ENCODE measurements around the gene CCDC170.

The CCDC170 gene

GRCh38 chr6:151624900-151625536, 131.2 kb downstream of the CCDC170 start:
- no peak overlapping the region for H3K27ac ChIP-seq (ENCODE audit: insufficient read depth, low read length, poor library complexity, severe bottlenecking)
- peaks cover 3% of the 10 kb centered on the region for H3K27me3 ChIP-seq (replicated peaks; ENCODE audit: control insufficient read depth, insufficient read depth, low read length, poor library complexity, severe bottlenecking)
- DNase-seq = no peak
- no peaks in the 10 kb centered on the region for H3K4me1 ChIP-seq (ENCODE audit: control insufficient read depth, insufficient read depth, low read length, poor library complexity, severe bottlenecking)
- no peak overlapping the region for H3K4me3 ChIP-seq (ENCODE audit: insufficient read depth, low read depth, low read length, poor library complexity, severe bottlenecking)
- H3K36me3 ChIP-seq (ENCODE audit: control insufficient read depth, insufficient read depth, low read length) = no peaks in the 10 kb centered on the region
- H3K9me3 ChIP-seq (ENCODE audit: control insufficient read depth, low read length) = no peaks in the 10 kb centered on the region

GRCh38 chr6:151627689-151628444, 134.1 kb downstream of the CCDC170 start:
- Histone ChIP-seq H3K27ac (ENCODE audit: insufficient read depth, low read length, poor library complexity, severe bottlenecking) (no peak overlapping the region), H3K4me3 (ENCODE audit: insufficient read depth, low read depth, low read length, poor library complexity, severe bottlenecking) (no peak overlapping the region), H3K9me3 (ENCODE audit: control insufficient read depth, low read length) (no peaks in the 10 kb centered on the region), H3K36me3 (ENCODE audit: control insufficient read depth, insufficient read depth, low read length) (no peaks in the 10 kb centered on the region), H3K4me1 (ENCODE audit: control insufficient read depth, insufficient read depth, low read length, poor library complexity, severe bottlenecking) (no peaks in the 10 kb centered on the region), H3K27me3 (replicated peaks; ENCODE audit: control insufficient read depth, insufficient read depth, low read length, poor library complexity, severe bottlenecking) (no peaks in the 10 kb centered on the region)
- no peak for DNase-seq

- no peak for DNase-seq
- Histone ChIP-seq H3K4me3 (ENCODE audit: insufficient read depth, low read depth, low read length, poor library complexity, severe bottlenecking) (no peak overlapping the region), H3K27ac (ENCODE audit: insufficient read depth, low read length, poor library complexity, severe bottlenecking) (no peak overlapping the region), H3K36me3 (ENCODE audit: control insufficient read depth, insufficient read depth, low read length) (no peaks in the 10 kb centered on the region), H3K4me1 (ENCODE audit: control insufficient read depth, insufficient read depth, low read length, poor library complexity, severe bottlenecking) (no peaks in the 10 kb centered on the region), H3K9me3 (ENCODE audit: control insufficient read depth, low read length) (no peaks in the 10 kb centered on the region), H3K27me3 (replicated peaks; ENCODE audit: control insufficient read depth, insufficient read depth, low read length, poor library complexity, severe bottlenecking) (no peaks in the 10 kb centered on the region)
Measured at GRCh38 chr6:151629791-151630190, 136.0 kb downstream of the CCDC170 start.

- H3K9me3 ChIP-seq (ENCODE audit: control insufficient read depth, low read length) = no peaks in the 10 kb centered on the region
- H3K4me3 ChIP-seq (ENCODE audit: insufficient read depth, low read depth, low read length, poor library complexity, severe bottlenecking) = no peak overlapping the region
- no peak for DNase-seq
- no peaks in the 10 kb centered on the region for H3K36me3 ChIP-seq (ENCODE audit: control insufficient read depth, insufficient read depth, low read length)
- H3K27me3 ChIP-seq (replicated peaks; ENCODE audit: control insufficient read depth, insufficient read depth, low read length, poor library complexity, severe bottlenecking) = no peaks in the 10 kb centered on the region
- H3K4me1 ChIP-seq (ENCODE audit: control insufficient read depth, insufficient read depth, low read length, poor library complexity, severe bottlenecking) = no peaks in the 10 kb centered on the region
- no peak overlapping the region for H3K27ac ChIP-seq (ENCODE audit: insufficient read depth, low read length, poor library complexity, severe bottlenecking)
Measured at GRCh38 chr6:151630387-151630786, 136.6 kb downstream of the CCDC170 start.

GRCh38 chr6:151630991-151631655, 137.3 kb downstream of the CCDC170 start:
- Histone ChIP-seq H3K27ac (ENCODE audit: insufficient read depth, low read length, poor library complexity, severe bottlenecking) (no peak overlapping the region), H3K36me3 (ENCODE audit: control insufficient read depth, insufficient read depth, low read length) (no peaks in the 10 kb centered on the region), H3K4me3 (ENCODE audit: insufficient read depth, low read depth, low read length, poor library complexity, severe bottlenecking) (no peak overlapping the region), H3K27me3 (replicated peaks; ENCODE audit: control insufficient read depth, insufficient read depth, low read length, poor library complexity, severe bottlenecking) (no peaks in the 10 kb centered on the region), H3K4me1 (ENCODE audit: control insufficient read depth, insufficient read depth, low read length, poor library complexity, severe bottlenecking) (no peaks in the 10 kb centered on the region), H3K9me3 (ENCODE audit: control insufficient read depth, low read length) (no peaks in the 10 kb centered on the region)
- DNase-seq = no peak

GRCh38 chr6:151632415-151632987, 138.7 kb downstream of the CCDC170 start:
- H3K4me1 ChIP-seq (ENCODE audit: control insufficient read depth, insufficient read depth, low read length, poor library complexity, severe bottlenecking) = no peaks in the 10 kb centered on the region
- no peak for DNase-seq
- H3K27ac ChIP-seq (ENCODE audit: insufficient read depth, low read length, poor library complexity, severe bottlenecking) = no peak overlapping the region
- no peaks in the 10 kb centered on the region for H3K36me3 ChIP-seq (ENCODE audit: control insufficient read depth, insufficient read depth, low read length)
- no peak overlapping the region for H3K4me3 ChIP-seq (ENCODE audit: insufficient read depth, low read depth, low read length, poor library complexity, severe bottlenecking)
- H3K27me3 ChIP-seq (replicated peaks; ENCODE audit: control insufficient read depth, insufficient read depth, low read length, poor library complexity, severe bottlenecking) = no peaks in the 10 kb centered on the region
- no peaks in the 10 kb centered on the region for H3K9me3 ChIP-seq (ENCODE audit: control insufficient read depth, low read length)

GRCh38 chr6:151633526-151634335, 139.9 kb downstream of the CCDC170 start:
- Histone ChIP-seq H3K27me3 (replicated peaks; ENCODE audit: control insufficient read depth, insufficient read depth, low read length, poor library complexity, severe bottlenecking) (no peaks in the 10 kb centered on the region), H3K9me3 (ENCODE audit: control insufficient read depth, low read length) (no peaks in the 10 kb centered on the region), H3K4me1 (ENCODE audit: control insufficient read depth, insufficient read depth, low read length, poor library complexity, severe bottlenecking) (no peaks in the 10 kb centered on the region), H3K27ac (ENCODE audit: insufficient read depth, low read length, poor library complexity, severe bottlenecking) (no peak overlapping the region), H3K4me3 (ENCODE audit: insufficient read depth, low read depth, low read length, poor library complexity, severe bottlenecking) (no peak overlapping the region), H3K36me3 (ENCODE audit: control insufficient read depth, insufficient read depth, low read length) (no peaks in the 10 kb centered on the region)
- no peak for DNase-seq

- DNase-seq = no peak
- Histone ChIP-seq H3K27ac (ENCODE audit: insufficient read depth, low read length, poor library complexity, severe bottlenecking) (no peak overlapping the region), H3K9me3 (ENCODE audit: control insufficient read depth, low read length) (no peaks in the 10 kb centered on the region), H3K36me3 (ENCODE audit: control insufficient read depth, insufficient read depth, low read length) (no peaks in the 10 kb centered on the region), H3K4me1 (ENCODE audit: control insufficient read depth, insufficient read depth, low read length, poor library complexity, severe bottlenecking) (no peaks in the 10 kb centered on the region), H3K27me3 (replicated peaks; ENCODE audit: control insufficient read depth, insufficient read depth, low read length, poor library complexity, severe bottlenecking) (no peaks in the 10 kb centered on the region), H3K4me3 (ENCODE audit: insufficient read depth, low read depth, low read length, poor library complexity, severe bottlenecking) (no peak overlapping the region)
Measured at GRCh38 chr6:151634336-151634720, 140.5 kb downstream of the CCDC170 start.

GRCh38 chr6:151635741-151636140, 141.9 kb downstream of the CCDC170 start:
- no peak for DNase-seq
- Histone ChIP-seq H3K36me3 (ENCODE audit: control insufficient read depth, insufficient read depth, low read length) (no peaks in the 10 kb centered on the region), H3K4me1 (ENCODE audit: control insufficient read depth, insufficient read depth, low read length, poor library complexity, severe bottlenecking) (no peaks in the 10 kb centered on the region), H3K27me3 (replicated peaks; ENCODE audit: control insufficient read depth, insufficient read depth, low read length, poor library complexity, severe bottlenecking) (no peaks in the 10 kb centered on the region), H3K9me3 (ENCODE audit: control insufficient read depth, low read length) (no peaks in the 10 kb centered on the region), H3K27ac (ENCODE audit: insufficient read depth, low read length, poor library complexity, severe bottlenecking) (no peak overlapping the region), H3K4me3 (ENCODE audit: insufficient read depth, low read depth, low read length, poor library complexity, severe bottlenecking) (no peak overlapping the region)
